GM18951 (cell line): Measurements from ENCODE around the gene PRPF40A.

Source experiments
- POLR2A ChIP-seq: IDR thresholded peaks from 4 replicates; pipeline ENCODE4 v1.6.1; 2011; ENCODE audit warnings: mild to moderate bottlenecking; ENCODE audit not compliant: insufficient read length, insufficient read depth; ENCODE audit errors: extremely low read depth
- in situ Hi-C: fragments of 300-500 bp; cut with MboI; formaldehyde crosslinking; loops from one replicate; pipeline ENCODE4 v1.12.0; 2022; ENCODE audit warnings: low sequenced_read_pairs, mixed read lengths, inconsistent platforms; ENCODE audit not compliant: unreplicated experiment

The PRPF40A gene

DNA sequence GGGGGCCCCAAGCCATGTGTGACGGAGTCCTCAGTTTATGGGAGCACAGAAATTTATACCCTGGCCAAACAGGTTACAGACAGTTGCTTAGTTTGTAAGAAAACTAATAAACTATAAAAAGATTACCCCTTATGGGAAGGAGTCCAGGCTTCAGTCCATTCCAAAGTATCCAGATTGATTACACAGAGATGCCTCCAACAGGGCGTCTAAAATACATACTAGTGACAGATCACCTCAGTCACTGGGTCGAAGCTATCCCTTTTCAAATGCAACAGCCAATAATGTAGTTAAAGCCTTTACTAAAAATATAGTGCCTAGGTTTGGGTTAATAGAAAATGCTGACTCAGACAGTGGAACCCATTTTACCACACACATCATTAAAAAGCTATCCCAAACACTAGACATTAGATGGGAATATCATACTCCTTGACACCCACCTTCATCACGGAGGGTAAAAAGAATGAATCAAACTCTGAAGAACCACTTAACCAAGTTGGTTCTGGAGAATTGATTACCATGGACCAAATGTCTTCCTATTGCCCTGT, 10.7 kb downstream of the PRPF40A start:
- in situ Hi-C loops = no loop called here
- no peak for TF ChIP-seq POLR2A

DNA sequence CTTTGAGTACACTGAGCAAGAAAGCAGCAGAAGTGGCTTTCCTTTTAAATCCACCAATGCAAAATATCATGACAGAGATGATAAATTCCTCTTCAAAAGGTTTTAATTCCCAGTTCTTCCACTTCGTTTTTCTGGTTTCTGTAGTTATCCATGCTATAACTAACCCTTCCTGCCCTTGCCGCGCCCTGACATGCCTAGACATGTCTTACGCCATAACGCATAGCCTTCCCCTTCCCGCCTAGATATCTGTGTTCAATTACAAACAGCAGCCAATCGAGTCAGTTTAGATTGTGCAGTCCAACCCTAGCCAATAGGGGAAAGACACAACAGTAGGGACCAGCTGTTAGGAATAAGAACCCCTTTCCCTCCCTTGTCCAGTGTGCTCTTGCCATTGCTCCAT, 16.1 kb downstream of the PRPF40A start:
- TF ChIP-seq POLR2A = no peak
- in situ Hi-C loops = no loop called here

DNA sequence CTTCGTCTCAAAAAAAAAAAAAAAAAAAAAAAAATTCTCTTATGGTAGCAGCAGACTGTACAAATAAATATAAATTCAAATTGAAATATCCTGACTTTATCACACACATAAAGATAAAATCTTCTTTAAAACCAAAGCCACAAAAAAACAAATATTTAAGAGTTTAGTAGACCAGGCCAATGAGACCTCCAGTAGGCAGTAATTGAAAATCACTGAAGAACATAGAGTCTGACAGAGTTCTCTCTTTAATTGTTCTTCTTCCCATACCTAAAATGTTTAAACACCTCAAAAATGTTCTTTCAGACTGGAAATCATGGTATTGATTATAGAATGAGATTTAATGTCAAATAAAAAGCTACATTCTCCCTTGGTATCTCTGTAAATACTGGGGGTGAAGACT, 20.8 kb downstream of the PRPF40A start:
- TF ChIP-seq POLR2A = no peak
- in situ Hi-C loops = no loop called here

DNA sequence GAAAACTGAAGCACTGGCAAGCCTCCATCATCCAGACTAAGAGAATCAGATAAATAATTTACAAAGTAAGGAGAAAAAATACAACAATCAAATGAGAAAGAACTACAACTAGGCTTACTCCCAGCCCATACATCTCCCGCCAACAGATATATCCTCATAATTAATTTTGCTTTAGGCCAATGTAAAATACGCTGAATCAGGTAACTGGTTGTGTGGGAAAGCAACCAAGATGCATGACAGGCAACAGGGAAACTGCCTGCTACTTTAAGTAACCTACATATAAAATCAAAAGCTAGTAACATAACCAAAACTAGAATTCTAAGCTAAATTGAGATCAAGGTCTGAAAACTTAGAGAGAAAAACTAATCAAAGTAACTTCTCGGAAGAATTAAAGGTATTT, 21.5 kb downstream of the PRPF40A start:
- TF ChIP-seq POLR2A = no peak

DNA sequence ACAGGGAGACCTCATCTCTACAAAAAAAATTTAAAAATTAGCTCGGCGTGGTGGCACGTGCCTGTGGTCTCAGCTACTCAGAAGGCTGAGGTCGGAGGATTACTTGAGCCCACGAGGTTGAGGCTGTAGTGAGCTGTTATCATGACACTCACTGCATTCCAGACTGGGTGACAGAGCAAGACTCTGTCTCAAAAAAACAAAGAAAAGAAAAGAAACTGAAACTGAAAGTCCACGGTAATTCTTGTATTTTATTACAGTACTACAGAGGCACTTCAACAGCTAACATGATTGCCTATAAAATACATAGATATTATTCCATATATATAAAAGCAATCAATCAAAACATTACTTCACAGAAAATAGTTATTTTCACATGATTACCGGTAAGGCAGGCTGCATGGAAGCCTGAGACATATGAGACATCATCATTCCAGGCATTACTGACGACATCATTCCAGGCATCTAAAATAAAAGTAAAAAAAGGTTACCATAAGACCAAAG, 23.1 kb downstream of the PRPF40A start:
- no peak for TF ChIP-seq POLR2A
- in situ Hi-C loops = no loop called here

More for the DNA sequence above, 21.5 kb downstream of the PRPF40A start:
- in situ Hi-C loops = no loop called here

DNA sequence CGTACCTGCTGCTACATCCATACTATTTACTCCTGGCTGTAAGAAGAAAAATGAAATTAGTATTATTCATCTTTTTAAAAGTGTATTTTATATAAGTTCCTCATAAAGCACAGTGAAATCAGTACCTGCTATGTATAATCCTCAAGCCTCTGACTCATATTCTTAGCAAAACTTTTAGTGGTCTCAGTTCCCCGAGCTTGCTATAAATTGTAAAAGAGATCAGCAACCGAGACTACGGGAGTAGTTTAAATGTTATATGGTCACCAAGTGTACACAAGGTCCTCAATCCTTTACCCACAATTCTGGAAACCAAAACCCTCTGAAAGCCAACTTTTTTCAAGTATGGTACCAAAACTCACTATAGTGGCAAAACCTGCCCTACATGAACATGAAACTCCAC, 24.2 kb downstream of the PRPF40A start:
- in situ Hi-C loops = no loop called here

DNA sequence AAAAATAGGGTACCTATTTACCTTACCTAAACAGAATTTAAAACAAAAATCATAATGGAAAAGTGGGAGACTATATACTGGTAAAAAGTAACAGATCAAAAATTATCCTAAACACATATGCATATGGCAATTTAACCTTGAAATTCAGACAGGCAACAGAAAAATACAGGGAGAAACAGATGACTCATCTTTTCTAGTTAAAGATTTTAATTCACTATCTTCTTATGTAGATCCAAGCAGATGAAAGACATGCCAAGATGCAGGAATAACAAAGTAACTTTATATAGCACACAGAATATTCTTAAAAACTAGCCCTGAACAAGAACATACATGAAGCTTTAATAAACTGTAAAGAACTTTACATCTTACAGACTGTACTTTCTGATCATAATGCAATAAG, 30.9 kb downstream of the PRPF40A start:
- in situ Hi-C loops = no loop called here
- TF ChIP-seq POLR2A = no peak

More for the DNA sequence above, 24.2 kb downstream of the PRPF40A start:
- no peak for TF ChIP-seq POLR2A

DNA sequence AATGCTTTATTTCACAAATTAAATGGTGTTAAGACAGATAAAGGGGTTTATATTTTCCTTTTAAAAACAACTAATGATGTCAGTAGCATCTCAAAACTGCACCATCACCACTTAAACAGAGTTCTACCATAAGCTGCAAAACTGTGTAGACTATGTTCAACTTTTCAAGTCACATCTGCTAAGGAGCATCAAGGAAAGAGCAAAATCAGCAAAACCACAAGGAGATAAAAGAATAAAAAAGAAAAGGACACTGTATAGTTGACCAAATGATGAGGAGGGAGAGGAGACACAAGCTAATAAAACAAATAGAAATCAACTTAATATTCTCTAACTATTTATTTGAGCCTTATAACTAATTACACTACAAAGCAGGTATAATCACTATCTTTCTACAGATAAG, 33.9 kb downstream of the PRPF40A start:
- in situ Hi-C loops = no loop called here
- no peak for TF ChIP-seq POLR2A

DNA sequence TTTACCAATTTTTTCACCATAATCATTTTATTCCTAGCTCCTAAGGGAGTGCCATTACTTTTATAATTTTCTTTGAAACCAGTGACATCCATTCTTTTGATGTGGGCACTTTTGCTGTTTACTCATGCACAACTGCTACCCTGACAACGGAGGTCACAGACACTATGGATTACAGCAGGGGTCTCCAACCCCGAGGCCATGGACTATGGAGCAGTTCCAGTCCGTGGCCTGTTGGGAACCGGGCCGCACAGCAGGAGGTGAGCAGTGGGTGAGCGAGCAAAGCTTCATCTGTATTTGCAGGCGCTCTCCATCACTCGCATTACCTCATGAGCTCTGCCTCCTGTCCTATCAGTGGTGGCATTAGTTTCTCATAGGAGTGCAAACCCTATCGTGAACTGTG, 34.6 kb downstream of the PRPF40A start:
- in situ Hi-C loops = no loop called here
- TF ChIP-seq POLR2A = no peak

DNA sequence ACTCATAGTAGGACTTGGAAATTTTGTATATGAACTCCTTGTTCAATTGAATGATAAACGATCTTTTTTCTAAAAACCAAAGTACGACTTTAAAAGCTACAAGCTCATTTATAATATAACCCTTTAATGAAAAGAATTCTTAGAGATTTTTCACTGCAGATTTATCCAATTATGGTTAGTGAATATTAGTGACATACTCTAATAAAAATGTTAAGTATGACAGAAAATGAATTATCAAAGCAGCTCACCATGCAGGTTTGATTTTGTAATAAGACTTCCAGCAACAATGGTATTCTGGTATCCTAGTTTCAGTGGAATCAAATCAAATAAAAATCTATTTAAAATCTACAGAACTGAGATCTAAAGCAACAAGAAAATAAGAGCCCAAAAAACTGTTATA, 38.5 kb downstream of the PRPF40A start:
- in situ Hi-C loops = no loop called here
- TF ChIP-seq POLR2A = no peak

DNA sequence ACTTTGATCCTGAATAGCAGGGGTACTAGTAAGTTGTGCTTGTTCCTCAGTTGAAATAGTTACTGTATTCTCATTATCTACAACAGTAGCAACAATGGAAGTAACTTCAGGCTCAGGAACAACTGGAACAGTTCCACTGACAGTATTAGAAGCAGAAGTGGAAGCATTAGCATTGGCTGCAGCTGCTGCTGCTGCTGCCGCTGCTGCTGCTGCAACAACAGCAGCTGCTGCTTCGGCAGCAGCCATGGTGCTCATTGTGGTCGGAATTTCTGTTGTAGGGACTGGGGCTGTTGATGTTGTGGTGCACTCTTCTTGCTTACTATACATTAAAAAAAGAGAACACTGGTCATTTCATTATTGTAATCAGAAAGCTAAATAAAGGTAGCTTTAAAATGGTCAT, 40.8 kb downstream of the PRPF40A start:
- no peak for TF ChIP-seq POLR2A
- in situ Hi-C loops = no loop called here

DNA sequence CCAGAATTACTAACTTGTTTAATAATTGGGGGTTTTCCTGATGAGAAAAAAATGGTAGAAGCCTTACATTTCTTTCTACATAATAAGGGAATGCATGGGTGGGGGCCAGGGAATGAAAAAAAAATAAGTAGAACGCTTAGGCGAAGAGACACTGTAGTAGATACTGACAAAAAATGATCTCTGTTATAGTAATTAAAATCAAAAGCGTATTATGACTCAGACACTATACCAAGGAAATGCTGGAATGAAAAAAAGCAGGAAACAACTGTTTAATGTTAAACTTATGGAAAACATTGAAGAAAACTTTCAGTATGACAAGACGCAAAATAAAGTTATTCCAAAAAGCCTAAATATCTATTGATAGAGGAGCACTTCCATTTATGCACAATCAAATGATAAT, 42.9 kb downstream of the PRPF40A start:
- no peak for TF ChIP-seq POLR2A
- in situ Hi-C loops = no loop called here

DNA sequence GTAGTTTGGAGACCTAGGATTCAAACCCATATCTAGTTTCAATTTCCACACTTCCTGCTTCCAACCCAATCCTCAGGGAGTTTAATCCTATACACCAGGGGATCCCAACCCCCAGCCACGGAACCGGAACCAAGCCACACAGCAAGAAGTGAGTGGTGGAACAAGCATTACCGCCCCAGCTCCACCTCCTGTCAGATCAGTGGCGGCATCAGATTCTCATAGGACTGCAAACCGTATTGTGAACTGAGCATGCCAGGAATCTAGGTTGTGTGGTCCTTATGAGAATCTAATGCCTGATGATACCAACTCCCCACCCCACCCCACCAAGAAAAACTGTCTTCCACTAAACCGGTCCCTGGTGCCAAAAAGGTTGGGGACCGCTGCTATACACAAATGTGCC, 52.5 kb downstream of the PRPF40A start:
- TF ChIP-seq POLR2A = no peak
- in situ Hi-C loops = no loop called here

DNA sequence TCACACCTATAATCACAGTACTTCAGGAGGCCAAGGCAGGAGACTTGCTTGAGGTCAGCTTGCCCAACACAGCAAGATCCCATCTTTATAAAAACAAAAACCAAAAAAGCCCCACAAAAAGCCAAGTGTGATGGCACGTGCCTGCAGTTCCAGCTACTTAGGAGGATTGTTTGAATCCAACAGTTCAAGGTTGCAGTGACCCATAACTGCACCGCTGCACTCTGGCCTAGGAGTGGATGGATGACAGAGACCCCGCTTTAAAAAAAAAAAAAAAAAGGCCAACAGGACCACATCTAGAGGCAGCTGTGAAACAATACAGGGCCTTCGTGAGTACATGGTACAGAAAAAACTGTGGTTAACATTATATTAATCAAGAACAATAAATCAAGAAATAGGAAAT, 56.2 kb downstream of the PRPF40A start:
- TF ChIP-seq POLR2A = no peak
- in situ Hi-C loops = no loop called here

DNA sequence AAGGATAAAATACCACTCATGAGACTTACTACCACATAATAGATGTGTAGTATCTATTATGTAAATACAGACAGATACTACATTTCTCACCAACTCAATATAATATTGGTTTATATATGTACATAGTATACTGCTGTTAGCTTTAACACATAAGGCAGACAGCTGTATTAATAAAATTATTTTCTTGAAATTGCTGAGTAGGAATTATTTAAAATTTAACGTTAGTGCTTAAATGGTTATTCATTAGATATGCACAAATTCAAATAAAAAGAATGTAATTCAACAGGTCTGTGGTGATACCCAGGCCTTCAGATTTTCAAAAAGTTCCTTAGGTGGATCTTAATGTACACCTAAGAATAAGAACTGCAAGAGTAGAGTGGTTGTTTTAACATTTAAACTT, 59.0 kb downstream of the PRPF40A start:
- in situ Hi-C loops = no loop called here
- TF ChIP-seq POLR2A = no peak
